H1 (cell line): ENCODE results near the gene BBS1.

Experiments used
- POLR2A ChIP-seq, 2 experiments: IDR thresholded peaks; 1 replicate in 1 of 2; 2 replicates in 1 of 2; pipeline ENCODE4 v1.6.1; 2011; ENCODE audit warnings: low read depth in 2 of 2, low read length in 2 of 2, mild to moderate bottlenecking in 2 of 2; ENCODE audit errors: control extremely low read depth in 1 of 2
- RFX5 ChIP-seq: IDR thresholded peaks from 2 replicates; pipeline ENCODE4 v1.6.1; 2011; ENCODE audit warnings: low read depth, low read length, improper control_type of control experiment, borderline replicate concordance

- TF ChIP-seq POLR2A (IDR thresholded peaks at IDR 0.05; ENCODE audit: control extremely low read depth in 1 of 2, low read depth in 2 of 2, low read length in 2 of 2) (peak in 1 of 2 experiments; percentile 51; a peak in 2 of 3 replicates), RFX5 (no peak)
Measured at GRCh38 chr11:66570079-66570849, 59.8 kb downstream of the BBS1 start.
